Neuron (in vitro differentiated cells): ENCODE measurements around the gene ATG2B.

Experiments
- H2AFZ ChIP-seq: one replicate; pipeline ENCODE4 v1.6.1; 2013; ENCODE audit warnings: low read depth, mild to moderate bottlenecking, inconsistent platforms, low read length, moderate library complexity
- H3K27me3 ChIP-seq: one replicate; pipeline ENCODE4 v1.6.1; 2013; ENCODE audit warnings: low read length; ENCODE audit not compliant: insufficient read depth
- H3K36me3 ChIP-seq: one replicate; pipeline ENCODE4 v1.6.1; 2013; ENCODE audit warnings: low read length; ENCODE audit not compliant: insufficient read depth
- H3K4me1 ChIP-seq: one replicate; pipeline ENCODE4 v1.6.1; 2013; ENCODE audit warnings: low read length; ENCODE audit not compliant: insufficient read depth
- H3K4me3 ChIP-seq: 2 replicates; pipeline ENCODE4 v1.5.1; 2013; ENCODE audit warnings: mild to moderate bottlenecking, low read length, moderate library complexity
- H3K9me3 ChIP-seq: one replicate; pipeline ENCODE4 v1.6.1; 2013; ENCODE audit warnings: low read length

Gene ATG2B

DNA sequence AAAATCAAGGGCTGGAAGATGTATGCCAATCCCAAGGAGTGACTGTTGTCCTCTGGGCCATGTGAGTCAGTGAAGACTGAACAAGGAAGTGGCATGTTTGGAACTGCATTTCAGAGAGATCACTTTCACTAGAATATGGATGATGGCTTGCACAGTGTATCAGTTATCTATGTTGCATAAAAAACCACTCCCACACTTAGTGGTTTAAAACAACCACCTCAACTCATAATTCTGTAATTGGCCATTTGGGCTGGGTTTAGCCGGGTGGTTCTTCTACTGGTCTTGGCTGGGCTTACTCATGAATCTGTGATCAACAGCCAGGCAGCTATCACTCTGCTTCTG, 91.7 kb downstream of the ATG2B start:
- Histone ChIP-seq H3K4me3 (no peak overlapping the region), H3K4me1 (no peaks in the 10 kb centered on the region), H3K36me3 (no peaks in the 10 kb centered on the region), H3K27me3 (peaks cover 3% of the 10 kb centered on the region), H2AFZ (no peak overlapping the region), H3K9me3 (no peaks in the 10 kb centered on the region)

DNA sequence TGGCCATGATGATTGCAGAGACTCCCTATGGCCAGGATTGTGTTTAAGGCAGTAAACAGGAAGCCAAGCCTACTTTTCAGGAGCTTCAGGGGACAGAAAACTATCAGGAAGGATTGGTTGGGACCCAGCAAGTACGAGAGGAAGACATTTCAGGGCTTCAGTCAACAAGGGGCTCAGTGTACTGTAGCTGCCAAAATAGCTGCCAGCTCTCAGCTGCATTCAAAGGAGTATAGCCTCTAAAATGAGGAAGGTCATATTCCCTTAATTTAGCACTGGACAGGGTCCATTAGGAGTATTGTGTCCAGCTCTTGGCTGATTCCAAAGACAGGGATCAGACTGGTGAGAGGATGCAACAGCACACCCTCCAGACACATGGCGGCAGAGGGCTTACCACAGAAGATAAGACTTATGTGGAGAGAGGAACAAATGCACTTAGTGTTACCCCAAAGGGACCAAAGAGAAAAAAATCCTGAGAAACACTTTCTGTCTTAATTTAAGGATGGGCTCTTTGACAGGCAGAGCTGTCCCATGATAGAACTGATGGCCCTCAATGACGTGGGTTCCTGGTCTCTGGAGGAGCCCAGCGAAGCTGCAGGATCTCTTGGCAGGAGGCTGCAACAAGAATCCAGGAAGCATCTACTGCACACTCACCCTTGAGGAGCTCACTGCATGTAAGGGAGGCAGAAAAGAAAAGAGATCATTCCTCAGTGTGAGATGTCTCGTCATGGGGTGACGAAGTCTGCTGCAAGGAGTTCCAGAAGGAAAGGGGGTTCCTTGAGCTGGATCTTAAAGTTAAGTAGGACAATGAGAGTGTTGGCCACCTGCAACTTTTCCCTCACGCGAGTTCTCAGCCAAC, 92.3 kb downstream of the ATG2B start:
- Histone ChIP-seq H2AFZ (no peak overlapping the region), H3K4me1 (no peaks in the 10 kb centered on the region), H3K36me3 (no peaks in the 10 kb centered on the region), H3K4me3 (no peak overlapping the region), H3K27me3 (peaks cover 3% of the 10 kb centered on the region), H3K9me3 (no peaks in the 10 kb centered on the region)

- no peaks in the 10 kb centered on the region for H3K36me3 ChIP-seq
- no peak overlapping the region for H3K4me3 ChIP-seq
- no peaks in the 10 kb centered on the region for H3K9me3 ChIP-seq
- H3K27me3 ChIP-seq, result peaks cover 3% of the 10 kb centered on the region
- H2AFZ ChIP-seq, result no peak overlapping the region
- no peaks in the 10 kb centered on the region for H3K4me1 ChIP-seq
Measured at GRCh38 chr14:96269359-96269710, 93.8 kb downstream of the ATG2B start.

- Histone ChIP-seq H3K4me1 (no peaks in the 10 kb centered on the region), H2AFZ (no peak overlapping the region), H3K36me3 (no peaks in the 10 kb centered on the region), H3K4me3 (no peak overlapping the region), H3K27me3 (peaks cover 3% of the 10 kb centered on the region), H3K9me3 (no peaks in the 10 kb centered on the region)
Measured at GRCh38 chr14:96268431-96269358, 94.4 kb downstream of the ATG2B start.

DNA sequence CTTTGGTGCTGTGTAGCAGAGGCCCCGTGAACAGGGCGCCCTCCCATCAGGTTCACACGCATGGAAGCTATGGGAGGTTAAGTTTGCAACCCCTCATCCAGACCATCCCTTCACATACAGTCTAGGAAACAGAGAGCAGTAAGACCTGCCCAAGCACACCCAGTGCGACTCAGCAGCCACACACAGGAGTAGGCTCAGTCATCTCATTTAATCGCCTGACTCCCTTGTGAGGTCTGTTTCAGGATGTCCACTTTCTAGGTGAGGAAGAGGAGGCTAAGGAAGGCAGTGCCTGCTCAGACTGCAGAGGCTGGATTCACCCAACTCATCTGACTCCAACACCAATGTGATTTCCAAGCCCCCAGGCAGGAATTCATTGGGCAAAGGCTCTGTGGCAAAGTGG, 95.2 kb downstream of the ATG2B start:
- Histone ChIP-seq H3K9me3 (no peaks in the 10 kb centered on the region), H3K4me3 (no peak overlapping the region), H3K36me3 (no peaks in the 10 kb centered on the region), H3K4me1 (no peaks in the 10 kb centered on the region), H2AFZ (no peak overlapping the region), H3K27me3 (peaks cover 3% of the 10 kb centered on the region)

GRCh38 chr14:96267336-96267735, 95.8 kb downstream of the ATG2B start:
- Histone ChIP-seq H3K9me3 (no peaks in the 10 kb centered on the region), H2AFZ (no peak overlapping the region), H3K27me3 (peaks cover 3% of the 10 kb centered on the region), H3K4me3 (no peak overlapping the region), H3K4me1 (no peaks in the 10 kb centered on the region), H3K36me3 (no peaks in the 10 kb centered on the region)

- no peak overlapping the region for H2AFZ ChIP-seq
- H3K36me3 ChIP-seq, result no peaks in the 10 kb centered on the region
- H3K9me3 ChIP-seq, result no peaks in the 10 kb centered on the region
- H3K4me3 ChIP-seq, result no peak overlapping the region
- H3K27me3 ChIP-seq, result peaks cover 3% of the 10 kb centered on the region
- H3K4me1 ChIP-seq, result no peaks in the 10 kb centered on the region
Measured at GRCh38 chr14:96265383-96266095, 97.6 kb downstream of the ATG2B start.

GRCh38 chr14:96264853-96265252, 98.3 kb downstream of the ATG2B start:
- no peaks in the 10 kb centered on the region for H3K9me3 ChIP-seq
- H3K4me1 ChIP-seq, result no peaks in the 10 kb centered on the region
- no peak overlapping the region for H3K4me3 ChIP-seq
- H3K27me3 ChIP-seq, result peaks cover 3% of the 10 kb centered on the region
- H2AFZ ChIP-seq, result no peak overlapping the region
- H3K36me3 ChIP-seq, result no peaks in the 10 kb centered on the region

DNA sequence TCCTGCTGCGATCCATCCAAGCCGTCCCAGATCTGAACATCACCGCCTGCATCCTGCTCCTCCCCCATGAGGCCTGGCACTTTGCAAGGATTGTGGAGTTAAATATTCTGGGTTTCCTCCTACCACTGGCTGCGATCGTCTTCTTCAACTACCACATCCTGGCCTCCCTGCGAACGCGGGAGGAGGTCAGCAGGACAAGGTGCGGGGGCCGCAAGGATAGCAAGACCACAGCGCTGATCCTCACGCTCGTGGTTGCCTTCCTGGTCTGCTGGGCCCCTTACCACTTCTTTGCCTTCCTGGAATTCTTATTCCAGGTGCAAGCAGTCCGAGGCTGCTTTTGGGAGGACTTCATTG, 99.0 kb downstream of the ATG2B start:
- Histone ChIP-seq H2AFZ (no peak overlapping the region), H3K36me3 (no peaks in the 10 kb centered on the region), H3K9me3 (no peaks in the 10 kb centered on the region), H3K27me3 (peaks cover 3% of the 10 kb centered on the region), H3K4me3 (no peak overlapping the region), H3K4me1 (no peaks in the 10 kb centered on the region)

- no peaks in the 10 kb centered on the region for H3K36me3 ChIP-seq
- no peaks in the 10 kb centered on the region for H3K9me3 ChIP-seq
- no peaks in the 10 kb centered on the region for H3K4me1 ChIP-seq
- H3K27me3 ChIP-seq, result peaks cover 2% of the 10 kb centered on the region
- no peak overlapping the region for H3K4me3 ChIP-seq
- no peak overlapping the region for H2AFZ ChIP-seq
Measured at GRCh38 chr14:96263347-96264199, 99.6 kb downstream of the ATG2B start.

DNA sequence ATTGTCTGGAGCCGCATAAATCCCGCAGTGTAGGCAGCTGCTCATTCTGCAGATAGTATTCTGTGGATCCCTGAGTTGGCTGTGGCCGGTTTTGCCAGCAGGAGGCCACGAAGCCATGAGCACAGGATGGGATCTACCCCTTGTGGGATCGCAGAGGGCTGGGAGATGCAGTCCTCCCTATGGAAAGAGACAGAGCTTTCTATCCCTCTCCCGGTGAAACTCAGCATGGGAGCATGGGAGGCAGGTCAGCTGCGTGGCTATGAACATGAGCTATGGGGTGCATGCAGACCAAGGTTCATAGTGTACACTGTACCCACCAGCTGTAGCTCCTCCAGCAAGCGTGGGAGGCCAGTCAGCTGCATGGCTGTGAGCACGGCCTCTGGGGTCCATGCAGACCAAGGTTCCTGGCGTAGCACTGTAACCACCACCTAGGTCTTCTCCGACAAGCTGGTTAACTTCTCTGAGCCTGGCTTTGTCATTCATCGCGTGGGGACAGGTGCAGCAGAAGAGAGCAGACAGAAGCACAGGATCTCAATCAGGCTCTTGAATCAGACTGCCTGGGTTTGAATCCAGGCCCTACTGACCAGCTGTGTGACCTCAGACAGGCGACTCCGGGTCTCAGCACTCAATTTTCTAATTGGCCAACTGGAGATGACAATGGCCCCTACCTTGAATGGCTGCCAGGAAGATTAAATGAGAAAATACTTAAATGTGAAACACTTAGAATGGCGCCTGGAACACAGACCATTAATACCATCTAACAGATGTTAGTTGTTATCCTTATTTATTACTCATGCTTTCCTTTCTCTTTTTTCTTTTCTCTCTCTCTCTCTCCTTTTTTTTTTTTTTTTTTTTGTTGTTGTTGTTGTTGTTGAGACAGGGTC, 101.1 kb downstream of the ATG2B start:
- Histone ChIP-seq H3K9me3 (no peaks in the 10 kb centered on the region), H3K27me3 (no peaks in the 10 kb centered on the region), H3K4me1 (no peaks in the 10 kb centered on the region), H2AFZ (no peak overlapping the region), H3K4me3 (no peak overlapping the region), H3K36me3 (no peaks in the 10 kb centered on the region)

DNA sequence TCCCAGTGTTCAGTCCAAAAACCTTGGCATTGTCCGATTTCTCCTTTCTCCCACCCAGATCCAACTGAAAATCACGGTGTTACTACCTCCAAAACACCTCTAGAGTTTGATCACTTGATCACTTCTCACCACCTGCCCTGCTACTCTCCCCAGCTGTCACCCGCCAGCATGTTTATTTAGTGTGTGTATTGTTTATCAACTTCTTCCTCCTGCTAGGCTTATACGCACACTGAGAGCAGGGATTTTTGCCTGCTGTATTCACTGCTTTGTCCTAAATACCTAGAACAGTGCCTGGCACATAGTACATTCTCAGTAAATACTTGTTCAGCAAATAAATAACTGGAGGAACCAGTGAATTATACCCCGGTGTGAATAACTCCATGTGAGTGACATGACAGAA, 102.1 kb downstream of the ATG2B start:
- Histone ChIP-seq H2AFZ (no peak overlapping the region), H3K4me1 (no peaks in the 10 kb centered on the region), H3K9me3 (no peaks in the 10 kb centered on the region), H3K27me3 (no peaks in the 10 kb centered on the region), H3K36me3 (no peaks in the 10 kb centered on the region), H3K4me3 (no peak overlapping the region)
